Nephron progenitor cell (in vitro differentiated cells): Measurements from ENCODE around the gene CHST8.

Source experiments
- DNase-seq: peaks from one replicate; pipeline ENCODE4 v3.0.0; 2021
- H3K27ac Mint-ChIP-seq: 2 replicates; pipeline ENCODE4 v1.8.0; 2021; ENCODE audit warnings: mild to moderate bottlenecking, moderate library complexity, mixed read lengths
- H3K27me3 Mint-ChIP-seq: 2 replicates; pipeline ENCODE4 v1.8.0; 2021; ENCODE audit warnings: mild to moderate bottlenecking, low read depth, mixed read lengths; ENCODE audit not compliant: poor library complexity
- H3K36me3 Mint-ChIP-seq: 2 replicates; pipeline ENCODE4 v1.8.0; 2021; ENCODE audit warnings: low read depth, mixed read lengths
- H3K4me1 Mint-ChIP-seq: 2 replicates; pipeline ENCODE4 v1.8.0; 2021; ENCODE audit warnings: mixed read lengths
- H3K4me3 Mint-ChIP-seq: 2 replicates; pipeline ENCODE4 v1.8.0; 2021; ENCODE audit warnings: mild to moderate bottlenecking, moderate library complexity, mixed read lengths
- H3K9me3 Mint-ChIP-seq: 2 replicates; pipeline ENCODE4 v1.8.0; 2021; ENCODE audit warnings: mild to moderate bottlenecking, moderate library complexity, mixed read lengths
- TF ChIP-seq, protein P1 (sequence below): fragments of 200-600 bp; sonication (generic); IDR thresholded peaks from 2 replicates; pipeline ENCODE4 v1.5.0; 2021; ENCODE audit warnings: antibody characterized with exemption

CHST8 gene

GRCh38 chr19:33752018-33752800 is 130.5 kb downstream of the CHST8 start:
- no peak overlapping the region for H3K4me3 Mint-ChIP-seq
- no peaks in the 10 kb centered on the region for H3K9me3 Mint-ChIP-seq
- DNase-seq, result no peak
- TF ChIP-seq, protein P1, sequence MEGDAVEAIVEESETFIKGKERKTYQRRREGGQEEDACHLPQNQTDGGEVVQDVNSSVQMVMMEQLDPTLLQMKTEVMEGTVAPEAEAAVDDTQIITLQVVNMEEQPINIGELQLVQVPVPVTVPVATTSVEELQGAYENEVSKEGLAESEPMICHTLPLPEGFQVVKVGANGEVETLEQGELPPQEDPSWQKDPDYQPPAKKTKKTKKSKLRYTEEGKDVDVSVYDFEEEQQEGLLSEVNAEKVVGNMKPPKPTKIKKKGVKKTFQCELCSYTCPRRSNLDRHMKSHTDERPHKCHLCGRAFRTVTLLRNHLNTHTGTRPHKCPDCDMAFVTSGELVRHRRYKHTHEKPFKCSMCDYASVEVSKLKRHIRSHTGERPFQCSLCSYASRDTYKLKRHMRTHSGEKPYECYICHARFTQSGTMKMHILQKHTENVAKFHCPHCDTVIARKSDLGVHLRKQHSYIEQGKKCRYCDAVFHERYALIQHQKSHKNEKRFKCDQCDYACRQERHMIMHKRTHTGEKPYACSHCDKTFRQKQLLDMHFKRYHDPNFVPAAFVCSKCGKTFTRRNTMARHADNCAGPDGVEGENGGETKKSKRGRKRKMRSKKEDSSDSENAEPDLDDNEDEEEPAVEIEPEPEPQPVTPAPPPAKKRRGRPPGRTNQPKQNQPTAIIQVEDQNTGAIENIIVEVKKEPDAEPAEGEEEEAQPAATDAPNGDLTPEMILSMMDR, result no peak
- H3K36me3 Mint-ChIP-seq, result no peaks in the 10 kb centered on the region
- no peak overlapping the region for H3K27ac Mint-ChIP-seq
- peaks cover 24% of the 10 kb centered on the region for H3K4me1 Mint-ChIP-seq
- H3K27me3 Mint-ChIP-seq, result peaks cover 12% of the 10 kb centered on the region

DNA sequence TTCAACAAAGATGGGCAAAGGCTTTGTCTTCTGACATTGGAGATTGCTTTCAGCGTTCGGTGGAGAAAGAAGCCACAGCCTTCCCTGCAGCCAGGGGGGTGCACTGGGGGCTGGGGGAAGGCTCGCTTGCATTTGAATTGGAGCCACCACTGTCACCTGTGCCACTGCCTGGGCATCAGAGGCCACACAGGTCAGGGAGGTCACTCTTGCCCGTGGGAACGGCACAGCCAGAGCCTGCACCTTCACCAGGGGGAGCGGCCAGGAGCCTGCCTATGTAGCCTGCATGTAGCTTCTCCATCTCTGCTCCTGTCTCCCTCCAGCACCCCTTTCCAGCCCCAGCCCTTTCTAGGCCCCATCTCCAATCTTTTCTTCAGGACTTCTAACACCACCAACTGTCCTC is 131.2 kb downstream of the CHST8 start:
- no peaks in the 10 kb centered on the region for H3K9me3 Mint-ChIP-seq
- no peak overlapping the region for H3K4me3 Mint-ChIP-seq
- DNase-seq, result no peak
- peaks cover 20% of the 10 kb centered on the region for H3K4me1 Mint-ChIP-seq
- TF ChIP-seq, protein P1, result no peak
- no peak overlapping the region for H3K27ac Mint-ChIP-seq
- no peaks in the 10 kb centered on the region for H3K36me3 Mint-ChIP-seq
- peaks cover 12% of the 10 kb centered on the region for H3K27me3 Mint-ChIP-seq

DNA sequence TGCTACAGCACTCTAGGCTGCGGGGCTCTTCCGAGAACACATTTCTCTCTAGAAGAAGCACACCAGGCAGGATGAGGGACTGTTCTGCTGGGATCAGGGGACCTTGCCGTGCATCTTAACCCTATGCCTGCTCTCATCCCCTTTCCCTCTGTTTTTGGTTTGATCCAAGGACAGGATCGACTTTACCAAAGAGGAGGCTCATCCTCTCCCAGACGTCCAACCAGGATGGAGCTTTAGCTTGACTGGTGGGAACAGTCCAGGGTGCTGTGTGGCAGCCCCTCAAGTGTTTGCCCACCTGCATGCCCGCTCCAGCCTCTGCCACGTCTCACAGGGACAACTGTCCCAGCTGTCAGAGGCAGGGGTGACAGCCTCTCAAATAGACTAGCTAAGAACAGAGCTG is 132.6 kb downstream of the CHST8 start:
- no peak for DNase-seq
- Mint-ChIP-seq H3K27ac (no peak overlapping the region), H3K36me3 (no peaks in the 10 kb centered on the region), H3K27me3 (peaks cover 17% of the 10 kb centered on the region), H3K4me3 (no peak overlapping the region), H3K9me3 (no peaks in the 10 kb centered on the region), H3K4me1 (peaks cover 20% of the 10 kb centered on the region)
- TF ChIP-seq, protein P1, result no peak

- Mint-ChIP-seq H3K4me3 (no peak overlapping the region), H3K36me3 (no peaks in the 10 kb centered on the region), H3K27me3 (peaks cover 26% of the 10 kb centered on the region), H3K27ac (peak overlapping the region; percentile 79), H3K4me1 (peaks cover 20% of the 10 kb centered on the region), H3K9me3 (no peaks in the 10 kb centered on the region)
- TF ChIP-seq, protein P1, result no peak
- peak; percentile 39 for DNase-seq
These were observed 133.6 kb downstream of the CHST8 start for GRCh38 chr19:33755099-33756035.

DNA sequence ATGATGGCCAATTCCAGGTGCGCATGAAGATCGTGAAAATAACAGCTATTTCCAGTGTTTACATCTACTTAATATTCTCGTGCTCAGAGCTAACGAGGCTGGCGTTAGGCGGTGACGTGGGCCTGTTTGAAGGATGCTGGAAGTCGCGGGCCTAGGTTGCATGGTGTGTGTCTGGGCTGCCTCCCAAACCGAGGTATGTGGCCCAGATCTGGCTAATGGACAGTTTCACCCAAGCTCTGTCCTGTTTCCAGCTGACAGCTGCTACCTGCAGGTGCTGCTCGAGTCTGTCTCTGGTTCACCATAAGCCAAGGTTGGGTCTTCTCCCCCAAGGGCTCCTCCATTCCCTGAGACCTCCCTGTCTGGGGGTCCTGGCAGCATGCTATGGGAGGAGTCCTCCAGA is 134.4 kb downstream of the CHST8 start:
- no peak overlapping the region for H3K27ac Mint-ChIP-seq
- H3K4me3 Mint-ChIP-seq, result no peak overlapping the region
- H3K9me3 Mint-ChIP-seq, result no peaks in the 10 kb centered on the region
- TF ChIP-seq, protein P1, result no peak
- no peaks in the 10 kb centered on the region for H3K36me3 Mint-ChIP-seq
- DNase-seq, result no peak
- H3K4me1 Mint-ChIP-seq, result peaks cover 20% of the 10 kb centered on the region
- peaks cover 28% of the 10 kb centered on the region for H3K27me3 Mint-ChIP-seq
